GM20431 (cell line): Measurements from ENCODE around the gene FASTK.

Experiments
- in situ Hi-C: fragments of 300-500 bp; cut with MseI, MboI; formaldehyde crosslinking; loops from one replicate; pipeline ENCODE4 v1.15.0; 2020; ENCODE audit warnings: low sequenced_read_pairs; ENCODE audit not compliant: unreplicated experiment

Gene FASTK

DNA sequence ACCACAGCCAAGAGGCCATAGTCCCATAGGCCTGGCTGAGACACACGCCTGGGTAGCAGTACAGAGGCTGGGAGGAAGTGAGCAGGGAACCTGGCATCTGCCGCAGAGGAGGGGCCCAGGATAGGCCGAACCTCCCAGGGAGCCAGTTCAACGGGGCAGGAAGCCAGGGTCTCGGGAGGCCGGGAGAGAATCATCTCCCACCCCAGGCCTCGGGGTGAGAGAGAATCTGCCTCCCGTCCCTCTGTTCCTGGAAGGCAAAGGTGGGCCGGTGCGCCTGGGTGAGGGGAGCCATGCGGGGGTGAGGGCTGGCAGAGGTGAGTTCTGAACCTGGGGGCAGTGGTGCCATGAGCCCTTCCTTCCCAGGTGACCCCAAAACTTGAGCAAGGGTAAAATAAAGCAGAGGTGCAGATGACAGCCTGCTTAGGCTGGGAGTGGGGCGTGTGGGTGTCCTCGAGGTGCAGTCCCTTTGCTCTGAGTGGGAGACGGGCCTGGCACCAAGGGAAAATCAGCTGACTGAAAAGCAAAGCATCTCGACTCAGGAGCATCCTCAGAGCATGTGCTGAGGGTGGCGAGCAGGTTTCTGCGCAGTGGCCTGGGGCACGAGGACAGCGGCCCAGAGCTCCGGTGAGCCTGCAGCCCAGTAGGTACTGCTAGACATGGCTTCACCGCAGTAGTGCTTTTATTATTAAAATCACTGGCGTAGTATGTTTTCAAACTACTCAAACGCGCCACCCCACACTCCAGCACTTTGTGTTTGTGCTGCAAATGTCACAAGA is 21.2 kb upstream of the FASTK start:
- in situ Hi-C loops: no loop called here

DNA sequence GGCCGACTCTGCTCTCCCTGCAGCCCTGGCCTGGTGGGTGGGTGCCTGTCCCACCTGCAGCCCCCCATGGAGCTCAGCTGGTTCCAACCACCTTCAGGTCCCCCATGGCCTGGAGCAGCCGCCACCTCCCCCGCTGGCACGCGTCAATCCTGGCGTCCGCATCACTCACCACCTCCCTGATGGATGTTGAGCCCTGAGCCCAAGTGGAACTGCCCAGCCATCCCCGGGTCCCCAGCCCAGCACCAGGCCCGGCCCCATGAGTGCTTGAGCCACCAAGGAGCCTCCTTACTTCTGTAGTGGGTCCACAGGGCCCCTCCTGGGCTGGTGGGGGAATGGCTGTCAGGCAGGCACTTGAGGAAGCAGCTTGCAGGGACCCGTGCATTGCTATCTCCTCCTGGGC is 20.3 kb upstream of the FASTK start:
- in situ Hi-C loops: no loop called here

DNA sequence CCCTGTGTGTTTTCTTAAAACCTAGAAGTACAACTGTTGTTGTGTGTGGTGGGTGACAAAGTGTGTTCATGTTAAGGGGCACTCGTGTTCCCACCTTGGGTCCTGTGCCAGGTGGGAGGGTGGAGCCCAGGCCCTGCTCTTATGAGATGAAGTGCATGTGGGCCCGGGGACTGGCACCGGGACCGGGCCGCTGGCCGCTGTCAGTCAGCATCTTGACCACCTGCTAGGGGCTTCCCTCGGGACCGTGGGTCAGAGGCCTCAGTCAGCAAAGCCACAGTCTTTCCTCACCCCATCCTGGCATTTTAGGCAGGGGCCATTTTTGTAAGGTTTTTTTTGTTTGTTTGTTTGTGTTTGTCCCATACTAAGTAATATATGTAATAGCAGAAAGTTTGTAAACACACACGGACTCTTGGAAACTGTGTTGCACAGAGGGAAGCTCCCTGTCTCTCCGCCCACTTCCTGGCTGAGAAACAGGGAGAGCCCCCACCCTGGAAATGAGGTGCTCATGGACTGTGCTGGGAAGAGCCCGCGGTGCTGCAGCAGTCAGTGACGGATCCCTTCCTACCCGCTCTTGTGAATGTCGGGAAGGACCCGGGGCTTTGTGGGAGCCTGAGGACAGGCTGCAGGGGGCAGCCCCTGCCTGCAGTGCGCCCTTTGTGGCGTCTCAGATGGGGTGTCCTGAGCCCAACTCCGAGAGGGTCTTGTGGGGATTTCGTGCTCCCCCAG is 19.0 kb upstream of the FASTK start:
- in situ Hi-C loops: no loop called here

DNA sequence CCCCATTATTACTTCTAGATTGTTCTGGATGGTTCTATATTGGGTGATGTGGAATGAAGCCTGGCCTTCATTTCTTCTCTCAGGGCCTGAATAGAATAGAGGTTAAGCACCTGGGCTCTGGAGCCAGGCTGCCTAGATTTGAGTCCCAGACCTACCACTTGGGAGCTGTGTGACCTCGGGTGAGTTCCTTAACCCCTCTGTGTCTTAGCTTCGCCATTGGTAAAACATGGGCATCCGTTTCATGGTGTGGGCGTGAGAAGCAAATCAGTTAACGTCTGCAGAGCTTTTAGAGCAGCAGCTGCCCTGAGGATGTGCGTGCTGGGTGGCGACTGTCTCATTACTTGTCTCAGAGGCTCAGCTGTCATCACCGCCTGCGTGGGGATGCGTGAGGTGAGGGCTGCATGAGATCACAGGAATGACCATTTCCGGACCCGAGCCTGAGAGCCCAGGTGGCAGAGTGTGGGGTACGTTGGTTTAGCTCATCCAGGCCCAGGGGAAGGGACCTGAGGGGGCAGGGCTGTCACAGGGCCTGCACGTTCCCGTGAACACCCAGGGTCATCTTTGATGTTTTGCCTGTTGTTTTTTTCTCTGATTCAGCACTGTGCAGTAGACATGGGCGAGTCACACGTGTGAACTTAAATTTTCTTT is 15.3 kb upstream of the FASTK start:
- in situ Hi-C loops: no loop called here

DNA sequence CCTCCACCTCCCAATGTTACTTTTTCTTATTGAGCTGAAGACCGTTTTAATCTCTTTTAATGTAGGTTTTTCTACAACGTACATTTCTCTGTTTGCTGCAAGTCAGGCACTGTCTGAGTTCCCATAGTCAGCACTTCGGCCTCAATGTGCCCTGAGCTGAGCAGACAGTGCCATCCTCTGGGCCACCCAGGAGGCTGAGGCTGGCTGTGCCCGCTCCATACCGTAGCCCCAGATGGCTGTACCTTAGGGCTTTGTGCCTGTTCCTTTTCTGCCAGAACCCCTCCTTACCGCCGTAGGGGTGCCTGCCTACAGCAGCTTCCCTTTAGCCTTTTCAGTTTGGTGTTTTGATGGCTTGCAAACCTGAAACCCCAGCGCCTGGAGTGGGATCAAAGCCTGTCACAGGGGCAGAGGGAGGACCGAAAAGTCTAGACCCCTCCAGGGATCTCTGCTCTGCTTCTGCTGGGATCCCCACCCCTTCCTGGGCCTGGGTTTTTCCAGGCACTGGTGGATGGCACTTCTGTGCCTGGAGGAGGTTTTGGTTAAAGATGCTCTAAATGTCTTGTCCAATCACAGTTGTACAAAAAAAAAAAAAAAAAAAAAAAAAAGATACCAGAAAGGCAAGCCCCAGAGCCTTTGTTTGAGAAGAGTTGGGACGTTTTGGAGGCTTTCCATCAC is 14.7 kb upstream of the FASTK start:
- in situ Hi-C loops: no loop called here

DNA sequence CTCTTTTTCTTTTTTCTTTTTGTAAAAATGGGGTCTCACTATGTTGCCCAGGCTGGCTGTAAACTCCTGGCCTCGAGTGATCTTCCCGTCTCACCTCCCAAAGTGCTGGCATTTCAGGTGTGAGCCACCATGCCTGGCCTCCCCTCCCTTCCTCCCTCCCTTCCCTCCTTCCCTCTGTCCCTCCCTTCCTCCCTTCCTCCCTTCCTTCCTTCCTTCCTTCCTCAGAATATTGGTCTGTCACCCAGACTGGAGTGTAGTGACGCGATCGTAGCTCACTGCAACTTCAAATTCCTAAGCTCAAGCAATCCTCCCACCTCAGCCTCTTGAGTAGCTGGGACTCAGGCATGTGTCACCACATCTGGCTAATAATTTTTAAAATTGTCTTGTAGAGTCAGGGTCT is 14.1 kb upstream of the FASTK start:
- in situ Hi-C loops: no loop called here

DNA sequence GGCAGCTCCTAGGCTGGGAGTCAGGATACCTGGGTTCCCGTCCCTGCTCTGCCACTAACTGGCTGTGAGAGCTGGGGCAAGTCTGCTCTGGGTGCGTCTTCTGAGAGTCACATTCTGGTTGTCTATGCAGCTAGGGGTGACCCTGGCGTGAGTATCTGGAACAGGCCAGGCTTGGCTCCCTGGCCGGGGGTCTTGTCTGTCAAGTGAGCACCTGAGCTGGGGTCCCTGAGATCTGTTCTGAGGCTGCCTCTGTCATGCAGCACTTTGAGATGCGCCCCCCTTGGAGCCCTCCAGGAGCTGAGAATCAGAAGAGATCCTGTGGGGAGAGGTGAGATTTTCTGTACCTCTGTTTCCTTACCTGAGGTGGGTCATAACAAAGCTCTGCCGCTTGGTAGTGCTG is 13.1 kb upstream of the FASTK start:
- in situ Hi-C loops: no loop called here

DNA sequence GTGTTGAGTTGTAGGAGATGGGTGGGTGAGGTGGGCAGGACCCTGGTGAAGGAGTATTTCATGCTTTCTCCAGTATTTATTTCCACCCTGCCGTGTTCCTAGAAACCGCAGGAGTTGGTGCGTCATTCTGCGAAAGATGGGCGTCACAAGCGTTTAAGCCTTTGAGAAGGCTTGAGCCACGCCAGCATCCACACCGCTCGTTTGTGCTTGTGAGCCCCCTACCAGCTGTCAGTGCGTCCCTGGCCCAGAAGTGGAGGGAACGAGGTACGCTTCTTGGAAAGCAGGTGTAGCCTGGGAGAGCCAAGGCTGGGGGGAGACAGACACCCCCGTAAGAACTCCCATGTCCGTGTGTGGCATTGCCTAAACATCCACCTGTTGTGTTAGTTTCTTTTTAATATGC is 11.4 kb upstream of the FASTK start:
- in situ Hi-C loops: no loop called here

DNA sequence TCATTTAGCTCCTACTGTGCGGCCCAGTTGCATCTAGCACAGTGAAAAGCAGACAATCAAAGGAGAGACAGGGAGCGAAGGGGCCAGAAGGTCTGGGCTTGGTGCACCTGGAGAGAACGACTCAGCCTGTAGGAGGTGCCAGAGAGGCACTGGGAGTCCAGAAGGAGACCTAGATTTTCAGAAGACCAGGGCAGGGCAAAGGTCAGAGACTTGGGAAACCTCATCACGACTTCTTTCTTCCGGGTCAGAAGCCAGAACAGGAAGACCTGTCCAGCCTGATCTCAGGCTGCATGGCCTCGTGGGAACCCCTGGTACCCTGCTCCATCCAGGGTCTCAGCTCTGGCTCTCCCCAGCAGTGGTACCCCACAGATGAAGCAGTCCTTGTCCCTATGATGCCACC is 10.8 kb upstream of the FASTK start:
- in situ Hi-C loops: no loop called here

DNA sequence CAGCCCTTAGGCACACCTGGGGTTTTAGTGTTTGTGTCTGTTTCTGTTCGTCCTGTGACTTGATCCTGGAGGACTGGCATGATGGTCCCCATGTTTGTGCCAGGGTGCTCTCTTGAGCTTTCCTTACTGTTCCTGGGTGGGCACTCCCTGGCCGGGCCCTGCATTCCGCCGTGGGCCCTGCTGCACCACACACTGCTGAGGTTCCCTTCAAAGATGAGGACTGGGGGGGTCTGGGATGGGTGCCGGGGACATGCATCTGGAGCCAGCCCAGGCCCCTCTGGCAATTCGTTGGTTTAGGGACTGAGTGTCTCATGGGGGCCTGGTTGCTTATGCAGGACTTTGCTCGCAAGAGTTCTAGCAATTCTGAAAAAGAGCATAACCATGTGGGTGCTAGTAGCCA is 10.4 kb upstream of the FASTK start:
- in situ Hi-C loops: no loop called here

DNA sequence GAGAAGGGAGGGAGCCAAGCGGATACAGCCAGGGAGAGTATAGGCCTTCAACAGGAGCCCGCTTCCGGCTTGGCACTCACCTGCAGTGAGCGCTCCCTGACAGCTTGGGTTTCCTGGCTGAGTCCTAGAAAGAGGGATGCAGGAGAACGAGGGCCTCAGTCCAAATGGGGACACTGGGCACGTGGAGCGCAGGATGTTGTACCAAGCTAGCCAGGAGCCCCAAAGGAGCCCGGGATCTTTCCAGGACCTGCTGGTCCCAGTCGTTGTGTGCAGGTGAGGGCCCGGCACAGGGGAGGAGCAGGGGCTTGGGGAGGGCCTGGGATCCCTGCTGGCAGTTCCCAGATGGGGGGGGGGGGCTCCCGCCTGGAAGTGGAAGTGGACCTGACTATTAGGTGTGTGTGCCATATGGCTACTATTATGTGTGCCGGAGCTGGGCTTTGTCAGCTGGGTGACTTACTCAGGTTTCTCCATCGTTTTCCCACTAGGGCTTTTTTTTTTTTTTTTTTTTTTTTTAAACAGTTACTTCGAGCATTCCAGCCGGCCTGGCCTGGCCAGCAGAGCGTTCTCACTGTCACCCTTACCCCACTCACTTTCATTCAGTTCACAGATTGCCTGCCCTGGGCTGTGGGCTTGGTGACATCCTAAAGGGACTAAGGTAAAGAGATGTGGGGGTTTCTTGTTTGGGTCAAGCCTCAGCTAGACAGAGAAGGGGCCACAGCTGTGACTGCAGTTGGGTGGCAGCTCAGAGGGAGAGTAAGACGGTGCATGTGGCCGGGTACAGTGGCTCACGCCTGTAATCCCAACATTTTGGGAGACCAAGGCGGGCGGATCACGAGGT is 9.5 kb upstream of the FASTK start:
- in situ Hi-C loops: no loop called here

DNA sequence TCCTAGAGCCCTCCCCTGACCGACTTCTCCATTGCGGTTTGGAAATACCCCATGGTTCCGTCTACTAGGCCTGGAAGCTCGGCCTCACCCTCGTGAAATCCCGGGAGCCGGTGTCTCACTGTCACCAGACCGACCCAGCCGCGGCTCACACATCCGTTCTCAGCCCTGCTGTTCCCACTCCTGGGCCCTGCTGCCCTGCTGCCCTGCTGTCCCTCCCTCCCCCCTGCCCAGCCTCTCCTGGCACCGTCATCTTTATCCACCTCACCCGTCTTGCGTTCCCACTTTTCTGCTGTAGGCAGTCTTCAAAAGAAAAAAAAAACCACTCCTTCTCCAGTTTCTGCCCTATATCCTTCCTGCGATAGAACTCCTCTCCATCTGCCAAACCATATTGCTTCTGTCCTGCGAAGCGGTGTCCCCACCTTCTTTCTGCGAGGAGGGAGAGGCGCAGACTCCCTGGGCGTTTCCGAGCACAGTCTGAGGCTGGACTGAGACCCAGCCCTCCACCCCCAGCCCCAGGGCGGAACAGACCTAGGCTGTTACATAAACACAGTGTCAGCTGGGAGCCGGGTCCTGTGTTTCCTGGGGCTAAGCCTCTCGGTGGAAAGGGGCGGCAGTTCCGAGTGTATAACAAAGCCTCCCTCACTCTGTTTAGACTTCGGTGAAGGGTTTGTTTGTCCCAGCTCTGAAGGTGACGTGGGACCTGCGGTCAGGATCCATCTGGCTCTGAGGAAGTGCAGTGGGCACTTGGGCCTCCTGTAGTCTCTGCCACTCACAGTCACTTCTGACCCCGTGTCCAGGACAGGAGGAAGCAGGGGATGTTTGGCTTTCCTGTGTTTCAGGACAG is 8.5 kb upstream of the FASTK start:
- in situ Hi-C loops: no loop called here

DNA sequence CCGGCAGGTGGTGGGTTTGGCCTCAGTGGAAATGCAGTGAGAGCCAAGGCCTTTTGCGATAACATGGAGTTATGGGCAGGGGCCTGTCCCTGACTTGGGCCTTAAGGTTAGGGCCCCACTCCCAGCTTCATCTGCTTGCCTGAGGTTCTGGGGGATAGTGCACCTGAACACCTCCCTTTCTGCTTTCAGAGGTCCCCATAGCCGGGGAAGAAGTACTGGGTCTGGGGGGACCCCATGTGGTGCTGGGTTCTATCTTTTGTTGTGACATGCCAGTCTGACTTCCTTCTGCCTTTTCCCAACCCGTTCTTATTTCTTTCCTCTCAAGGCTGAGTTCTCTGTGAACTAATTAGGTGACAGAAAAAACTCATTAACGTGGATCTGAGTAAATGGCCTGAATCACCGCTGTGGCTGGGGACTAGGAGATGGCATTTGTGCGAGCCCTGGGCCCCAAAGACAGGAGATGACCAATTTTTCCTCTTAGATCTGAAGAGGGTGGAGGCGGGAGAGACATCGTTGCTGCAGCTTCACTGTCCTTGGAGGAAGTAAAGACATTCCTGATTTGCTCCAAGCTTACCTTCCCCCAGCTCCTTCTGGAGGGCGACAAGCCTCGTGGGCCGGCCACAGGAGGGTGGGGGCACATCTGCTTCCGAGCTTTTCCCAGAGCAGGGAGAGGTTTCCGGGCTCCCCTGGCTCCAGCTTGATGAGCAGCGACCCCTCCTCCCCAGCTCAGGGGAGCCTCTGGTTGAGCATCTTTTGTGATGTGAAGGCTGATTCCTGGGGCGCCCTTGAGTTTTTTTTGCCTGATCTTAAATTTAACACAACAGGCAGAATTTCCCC is 7.6 kb upstream of the FASTK start:
- in situ Hi-C loops: no loop called here

DNA sequence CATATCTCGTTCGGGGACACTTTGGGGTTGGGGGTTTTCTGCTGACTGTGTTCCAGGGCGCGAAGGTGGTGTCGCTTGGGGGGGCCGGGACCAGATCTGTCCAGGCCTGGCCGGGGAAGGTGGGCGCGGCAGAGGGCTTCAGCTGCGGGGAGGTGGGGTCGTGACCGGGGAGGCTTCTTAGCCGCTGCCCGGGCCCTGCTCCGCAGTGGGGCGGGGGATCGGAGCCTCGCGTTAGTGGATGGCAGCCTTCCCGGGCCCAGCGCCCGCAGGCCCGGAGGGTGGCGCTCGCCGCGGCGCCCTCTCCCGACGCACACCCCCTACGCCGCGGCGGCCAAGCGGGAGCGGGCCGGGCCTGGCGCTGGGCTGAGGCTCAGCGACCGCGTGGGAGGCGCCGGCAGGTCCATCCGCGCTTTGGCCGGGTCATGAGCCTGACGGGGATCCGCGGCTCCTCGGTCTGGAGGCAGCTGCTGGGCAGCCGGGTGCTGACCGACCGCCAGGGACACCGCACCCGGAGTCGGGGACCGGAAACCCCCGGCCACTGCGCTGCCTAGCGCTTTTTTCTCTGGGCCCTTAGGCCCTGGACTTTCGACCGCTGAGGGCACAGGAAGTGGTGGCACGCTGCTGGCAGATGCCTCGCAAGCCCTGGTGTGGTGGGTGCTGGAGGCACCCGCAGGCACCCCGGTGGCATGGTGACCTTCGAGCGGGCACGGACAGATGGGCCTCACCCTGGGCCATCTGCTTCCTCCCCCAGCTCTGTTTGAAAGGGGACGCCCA is 6.8 kb upstream of the FASTK start:
- in situ Hi-C loops: no loop called here

DNA sequence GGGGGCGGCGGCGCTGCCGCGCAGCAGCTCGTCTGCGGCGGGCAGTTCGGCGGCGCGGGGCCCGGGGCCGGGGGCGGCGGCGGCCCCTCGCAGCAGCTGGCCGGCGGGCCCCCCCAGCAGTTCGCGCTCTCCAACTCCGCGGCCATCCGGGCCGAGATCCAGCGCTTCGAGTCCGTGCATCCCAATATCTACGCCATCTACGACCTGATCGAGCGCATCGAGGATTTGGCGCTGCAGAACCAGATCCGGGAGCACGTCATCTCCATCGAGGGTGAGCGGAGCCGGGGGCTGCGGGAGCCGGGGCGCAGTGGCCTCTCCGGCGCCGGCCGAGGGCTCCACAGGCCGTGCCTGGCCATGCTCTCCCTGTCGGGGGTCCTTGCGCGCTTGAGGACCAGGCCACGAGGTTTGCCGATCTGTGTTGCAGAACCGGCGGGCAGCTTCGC is 6.2 kb upstream of the FASTK start:
- in situ Hi-C loops: no loop called here

DNA sequence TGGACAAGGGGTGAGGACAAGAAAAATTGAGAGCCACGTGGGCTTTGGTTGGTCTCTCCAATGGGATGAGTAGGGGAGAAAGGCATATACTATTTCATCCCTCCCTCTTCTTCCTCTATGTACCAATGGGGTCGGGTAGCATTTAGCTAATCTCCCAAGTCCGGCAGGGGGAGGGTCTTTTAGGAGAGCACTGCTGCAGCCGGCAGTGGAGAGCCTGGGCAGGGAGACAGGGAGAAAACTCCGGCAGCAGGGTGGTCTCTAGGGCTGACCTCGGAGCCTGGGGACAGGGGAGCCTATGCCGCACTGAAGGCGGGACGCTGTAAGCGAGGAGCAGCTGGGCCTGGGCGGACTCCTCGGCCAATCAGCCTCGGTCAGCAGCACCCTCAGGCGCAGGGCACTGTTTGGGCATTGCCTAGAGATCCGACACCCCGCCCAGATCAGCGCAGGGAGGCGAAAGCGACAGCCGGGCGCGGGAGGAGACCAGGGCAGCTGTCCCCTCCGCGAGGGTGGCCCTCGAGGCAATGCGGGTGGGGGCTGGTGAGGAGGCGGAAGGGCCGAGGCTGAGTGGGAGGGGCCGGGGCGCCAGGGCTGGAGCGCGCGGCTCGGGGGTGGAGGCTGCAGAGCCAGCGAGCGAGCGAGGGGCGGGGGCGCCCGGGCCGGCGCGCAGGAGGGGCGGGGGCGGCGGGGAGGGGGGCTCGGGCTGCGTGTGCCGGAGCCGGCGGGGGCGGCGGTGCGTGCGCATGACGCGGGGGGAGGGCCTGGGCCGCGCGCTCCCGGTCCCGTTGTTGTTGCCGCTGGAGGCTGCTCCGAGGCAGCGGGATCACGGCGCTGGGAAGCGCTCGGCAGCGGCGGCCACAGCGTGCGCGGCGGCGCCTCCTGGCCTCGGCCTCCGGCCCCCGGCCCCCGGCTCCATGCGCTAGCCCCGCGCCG is 5.3 kb upstream of the FASTK start, which contains the start of gene AGAP3:
Gene AGAP3, plus strand, starts transcription at position 785 of the 930 bp plus-strand sequence. CDS start 267 bp downstream, outside the sequence.
- in situ Hi-C loops: no loop called here
